GM12892 (cell line): ENCODE results near the gene GPS2.

Source experiments
- DNase-seq: peaks from one replicate; pipeline ENCODE4 v3.0.0; 2011; ENCODE audit not compliant: insufficient read length
- FAIRE-seq: peaks from 2 replicates; lab custom pipeline; 2011; peaks lifted over from hg19 to GRCh38; lab: Jason Lieb, UNC
- POLR2A ChIP-seq: IDR thresholded peaks from 2 replicates; pipeline ENCODE4 v1.6.1; 2011; ENCODE audit warnings: low read depth, low read length, control low read depth
- POLR2AphosphoS5 ChIP-seq: IDR thresholded peaks from 2 replicates; pipeline ENCODE4 v1.6.1; 2011; ENCODE audit warnings: low read depth, low read length, control low read depth
- TAF1 ChIP-seq: IDR thresholded peaks from 2 replicates; pipeline ENCODE4 v1.6.1; 2011; ENCODE audit warnings: low read depth, mild to moderate bottlenecking, control low read depth, low read length, borderline replicate concordance

The GPS2 gene

DNA sequence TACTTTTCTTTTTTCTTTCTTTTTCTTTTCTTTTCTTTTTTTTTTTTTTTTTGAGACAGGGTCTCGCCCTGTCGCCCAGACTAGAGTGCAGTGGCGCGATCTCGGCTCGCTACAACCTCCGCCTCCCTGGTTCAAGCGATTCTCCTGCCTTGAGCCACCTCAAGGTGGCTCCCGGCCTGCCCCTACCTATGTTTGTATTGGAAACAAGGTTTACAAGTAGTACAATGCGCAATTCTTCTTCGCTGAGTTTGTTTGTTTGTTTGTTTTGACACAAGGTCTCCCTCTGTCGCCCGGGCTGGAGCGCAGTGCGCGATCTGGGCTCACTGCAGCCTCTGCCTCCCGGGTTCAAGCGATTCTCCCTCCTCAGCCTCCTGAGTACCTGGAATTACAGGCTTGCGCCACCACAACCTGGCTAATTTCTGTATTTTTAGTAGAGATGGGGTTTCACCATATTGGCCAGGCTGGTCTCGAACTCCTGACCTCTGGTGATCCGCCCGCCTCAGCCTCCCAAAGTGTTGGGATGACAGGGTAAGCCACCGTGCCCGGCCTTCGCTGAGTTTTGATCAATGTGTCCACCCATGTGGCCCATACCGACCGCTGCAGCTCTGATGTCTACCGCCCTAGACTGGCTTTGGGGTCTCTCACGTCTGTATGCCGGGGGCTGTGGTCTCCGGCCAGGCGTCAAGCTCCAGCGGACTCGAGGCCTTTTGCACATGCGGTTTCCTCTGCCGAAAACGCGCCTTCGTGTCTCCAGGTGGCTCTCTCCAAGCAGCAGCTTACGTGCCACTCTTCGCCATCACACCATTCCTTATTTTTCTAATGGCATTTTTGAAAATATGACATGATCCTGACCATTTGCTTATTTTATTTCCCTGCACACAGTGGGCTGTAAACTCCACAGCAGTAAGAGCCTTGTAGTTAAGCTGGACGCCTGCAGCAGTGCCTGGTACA, 19.7 kb downstream of the GPS2 start:
- TF ChIP-seq TAF1 (no peak), POLR2AphosphoS5 (no peak), POLR2A (no peak)
- FAIRE-seq = no peak
- no peak for DNase-seq

DNA sequence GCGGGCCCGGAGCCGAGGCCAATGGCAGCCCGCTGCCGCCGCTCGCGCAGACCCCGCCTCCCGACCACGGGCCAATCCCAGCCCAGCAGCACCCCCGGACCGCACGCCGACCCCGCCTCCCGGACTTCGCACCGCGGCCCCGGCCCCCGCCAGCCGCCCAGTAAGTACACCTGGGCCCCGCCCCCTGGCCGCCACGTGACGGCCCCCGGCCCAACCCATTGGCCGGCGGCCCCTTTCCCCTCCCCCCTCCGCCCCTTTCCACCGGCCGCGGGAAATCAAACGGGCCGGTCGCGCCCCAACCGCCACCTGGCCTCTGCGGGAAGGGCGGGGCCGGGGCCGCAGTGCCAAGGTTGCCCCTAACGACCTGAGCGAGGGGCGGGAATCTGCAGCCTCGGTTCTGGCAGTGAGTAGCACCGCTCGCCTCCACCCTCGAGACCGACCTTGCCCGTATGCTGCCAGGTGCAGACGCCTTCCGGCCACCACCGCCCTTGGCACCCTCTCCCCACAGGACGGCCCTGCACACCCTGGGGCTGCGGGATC, 20.5 kb downstream of the GPS2 start, which contains the start of gene YBX2:
Gene YBX2, minus strand, starts transcription at position 26 of the 540 bp plus-strand sequence. CDS start 139 bp downstream, outside the sequence.
- DNase-seq (peak; percentile 86), FAIRE-seq (peak; percentile 62)
- no peak for TF ChIP-seq POLR2A
- TF ChIP-seq POLR2AphosphoS5 = no peak
- no peak for TF ChIP-seq TAF1

DNA sequence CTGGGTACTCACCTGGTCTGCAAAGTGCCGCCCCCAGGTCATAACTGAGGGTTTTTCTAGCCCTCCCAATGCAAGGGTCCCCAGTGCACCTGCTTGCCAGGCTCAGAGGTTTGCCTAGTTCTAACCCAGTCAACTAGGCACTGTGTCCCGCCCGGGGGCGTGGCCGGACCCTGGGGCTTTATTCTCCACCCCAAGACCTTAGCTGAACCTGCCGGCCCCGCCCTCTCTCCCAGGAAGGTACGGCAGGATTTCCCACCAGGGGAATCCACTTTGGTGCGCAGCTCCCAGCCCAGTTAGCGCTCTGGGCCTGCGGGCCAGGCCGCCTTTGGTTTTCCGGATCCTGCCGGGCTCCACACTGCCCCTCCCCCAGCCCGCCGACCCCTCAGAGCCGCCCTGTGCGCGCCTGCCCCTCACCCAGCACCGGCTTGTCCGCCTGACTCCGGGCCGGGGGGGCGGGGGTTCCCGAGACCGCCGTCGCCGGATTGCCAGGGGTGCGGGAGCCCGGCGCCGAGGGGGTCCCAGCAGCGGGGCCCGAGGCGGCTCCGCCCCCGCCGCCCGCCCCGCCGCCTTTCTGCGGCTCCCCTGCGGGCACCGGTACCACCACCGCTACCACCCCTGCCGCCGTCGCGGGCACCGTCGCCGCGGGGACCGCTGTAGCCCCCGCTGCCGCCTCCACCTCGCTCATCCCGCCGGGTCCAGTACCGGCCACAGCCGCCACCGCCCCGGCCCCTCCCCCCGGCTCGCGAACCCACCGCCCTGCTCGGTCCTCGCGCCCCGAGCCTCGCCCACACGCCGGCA, 21.1 kb downstream of the GPS2 start:
- no peak for TF ChIP-seq POLR2A
- no peak for TF ChIP-seq TAF1
- no peak for TF ChIP-seq POLR2AphosphoS5
- FAIRE-seq = no peak
- no peak for DNase-seq

DNA sequence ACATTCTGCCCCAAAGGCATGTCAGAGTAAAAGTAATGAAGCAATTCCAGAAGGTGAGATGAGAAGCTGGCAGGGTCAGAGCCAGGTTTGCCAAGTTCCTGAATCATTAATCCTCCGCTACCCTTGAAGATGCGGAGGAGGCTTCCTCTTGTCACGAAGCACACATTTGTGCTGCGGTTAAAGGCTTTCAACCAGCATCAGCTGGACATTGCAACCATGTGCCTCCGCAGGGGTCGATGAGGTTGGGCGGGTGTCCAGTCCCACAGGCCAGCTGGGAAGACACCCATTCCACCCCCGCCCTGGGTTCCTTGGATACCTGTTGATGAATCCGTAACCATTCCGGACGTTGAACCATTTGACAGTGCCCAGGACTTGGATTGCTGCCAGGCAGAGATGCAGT, 22.0 kb downstream of the GPS2 start:
- no peak for DNase-seq
- TF ChIP-seq POLR2A (no peak), TAF1 (no peak), POLR2AphosphoS5 (no peak)
- no peak for FAIRE-seq

DNA sequence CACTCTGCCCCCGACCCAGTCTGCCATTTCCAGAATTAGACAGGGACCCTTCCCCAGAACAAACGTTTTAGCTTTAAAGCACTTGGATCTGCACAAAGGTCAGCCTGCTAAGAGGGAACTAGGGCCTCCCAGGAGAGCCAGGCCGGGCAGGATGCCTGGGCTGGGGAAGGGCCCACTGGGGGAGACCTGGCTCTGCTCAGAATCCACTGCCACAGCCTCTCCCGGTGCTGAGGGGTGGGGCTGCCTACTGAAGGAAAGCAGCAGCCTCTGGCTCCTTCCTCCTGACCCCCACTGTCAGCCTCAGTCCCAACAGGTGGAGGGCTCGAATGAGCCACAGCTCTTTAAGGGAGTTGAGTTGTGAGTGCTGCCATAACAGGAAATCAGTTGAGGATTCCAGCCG, 22.4 kb downstream of the GPS2 start:
- FAIRE-seq = no peak
- no peak for DNase-seq
- no peak for TF ChIP-seq TAF1
- no peak for TF ChIP-seq POLR2A

DNA sequence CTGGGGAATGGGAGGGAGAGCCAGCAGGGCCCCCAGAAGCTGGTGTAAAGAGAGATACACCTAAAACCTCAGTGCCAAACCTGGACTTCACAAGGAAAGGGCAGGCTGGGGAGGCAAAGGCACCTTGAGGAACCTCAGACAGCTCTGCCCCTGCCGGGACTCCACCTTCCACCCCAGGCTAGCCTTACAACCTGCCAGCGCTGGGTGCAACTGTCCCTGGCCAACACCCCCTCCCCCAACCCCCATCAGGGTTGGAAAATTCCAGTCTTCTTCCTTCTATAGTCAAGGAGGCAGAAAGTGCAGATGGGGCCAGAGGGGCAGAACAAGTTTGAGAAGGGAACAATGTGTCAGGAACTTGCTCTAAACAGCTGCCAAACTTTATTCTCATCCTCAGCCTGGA, 23.0 kb downstream of the GPS2 start:
- no peak for DNase-seq
- FAIRE-seq = no peak
- TF ChIP-seq TAF1 (no peak), POLR2AphosphoS5 (no peak), POLR2A (no peak)

DNA sequence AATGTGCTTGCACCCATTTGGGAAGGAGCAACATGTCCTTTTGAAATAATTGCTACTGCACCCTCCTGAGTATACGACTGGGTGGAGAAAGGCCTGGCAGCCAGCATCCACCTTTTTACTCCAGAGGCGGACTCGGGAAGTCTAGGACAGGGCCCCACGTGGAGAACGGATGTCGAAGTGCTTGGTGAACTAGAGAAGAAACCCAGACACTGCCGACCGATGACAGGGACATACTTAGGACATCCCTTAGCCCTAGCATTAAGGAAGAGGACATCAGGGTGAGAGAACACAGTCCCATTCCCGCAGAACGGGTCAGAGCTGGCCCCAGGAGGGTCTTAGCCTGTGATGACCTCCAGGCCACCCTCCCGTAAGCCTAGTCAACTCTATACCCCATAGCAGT, 24.5 kb downstream of the GPS2 start:
- FAIRE-seq (no peak), DNase-seq (no peak)
- TF ChIP-seq POLR2AphosphoS5 (no peak), POLR2A (no peak)

DNA sequence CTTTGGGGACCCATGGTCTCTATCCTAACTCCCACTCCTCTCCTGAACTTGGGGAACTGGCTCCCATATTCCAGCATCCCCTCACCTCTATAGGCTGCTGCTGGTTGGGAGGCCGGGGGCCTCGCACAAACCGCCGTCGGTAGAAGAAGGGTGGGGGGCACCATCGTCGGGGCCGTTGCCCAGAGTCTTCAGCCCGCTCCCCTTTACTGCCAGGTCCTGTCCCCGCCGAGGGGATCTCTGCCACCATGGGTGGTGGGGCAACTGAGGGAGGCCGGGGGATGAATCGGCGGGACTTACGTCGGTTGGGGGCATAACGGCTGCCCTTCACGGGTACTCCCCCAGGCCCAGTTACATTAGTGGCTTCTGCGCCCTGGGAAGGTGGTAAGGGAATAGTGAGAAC, 25.0 kb downstream of the GPS2 start:
- no peak for TF ChIP-seq POLR2AphosphoS5
- no peak for TF ChIP-seq POLR2A
- no peak for TF ChIP-seq TAF1
- FAIRE-seq (no peak), DNase-seq (no peak)

DNA sequence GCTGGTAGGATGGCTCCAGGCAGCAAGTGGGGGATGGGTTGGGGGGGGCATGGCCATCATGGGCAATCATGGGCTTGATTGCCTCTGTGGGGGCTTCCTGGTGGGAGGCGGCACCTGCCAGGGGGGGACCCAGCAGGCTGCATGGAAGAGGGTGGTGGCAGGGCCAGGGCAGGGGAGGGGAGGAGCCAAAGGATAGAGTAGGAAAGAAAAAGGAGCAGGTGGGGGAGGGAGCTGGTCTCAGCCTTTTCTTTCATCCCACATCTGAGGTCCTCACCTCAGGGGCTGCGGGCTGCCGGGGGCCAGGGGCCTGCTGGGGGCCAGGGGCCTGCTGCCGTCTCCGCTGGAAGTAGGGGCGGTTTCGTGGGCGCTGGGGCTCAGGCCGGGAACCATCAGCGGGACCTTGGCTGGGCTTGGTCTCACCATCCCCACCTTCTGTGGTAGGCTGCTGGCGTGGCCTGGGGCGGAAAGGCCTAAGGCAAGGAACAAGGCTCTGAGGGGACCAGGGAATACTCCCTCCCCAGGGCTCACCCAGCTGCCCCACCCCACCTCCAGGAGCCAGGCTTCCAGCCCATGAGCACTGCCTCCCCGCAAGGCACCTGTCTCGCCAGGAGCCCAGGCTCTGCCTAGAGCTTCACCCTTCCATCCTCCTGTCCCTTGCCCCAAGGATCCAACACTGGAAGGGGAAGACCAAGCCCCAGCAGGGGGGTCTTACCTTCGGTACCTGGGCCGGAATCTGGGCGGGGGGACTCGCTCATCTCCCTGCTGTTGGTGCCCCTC, 25.7 kb downstream of the GPS2 start:
- TF ChIP-seq TAF1 = no peak
- no peak for TF ChIP-seq POLR2A
- no peak for FAIRE-seq
- no peak for DNase-seq

DNA sequence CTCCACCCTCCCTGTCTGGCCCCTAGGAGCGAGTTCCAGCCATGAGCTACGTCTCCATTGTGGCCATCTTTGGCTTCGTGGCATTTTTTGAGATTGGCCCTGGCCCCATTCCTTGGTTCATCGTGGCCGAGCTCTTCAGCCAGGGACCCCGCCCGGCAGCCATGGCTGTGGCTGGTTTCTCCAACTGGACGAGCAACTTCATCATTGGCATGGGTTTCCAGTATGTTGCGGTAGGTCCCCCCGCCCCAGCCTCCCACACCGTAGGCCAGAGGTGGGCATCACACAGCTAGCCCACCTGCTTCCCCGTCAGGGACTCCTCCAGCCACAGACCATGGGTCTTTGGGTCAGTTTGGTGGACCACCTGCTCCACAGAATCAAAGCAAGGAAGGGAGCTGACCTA, 29.5 kb downstream of the GPS2 start:
- DNase-seq (no peak), FAIRE-seq (no peak)
- TF ChIP-seq POLR2A (no peak), POLR2AphosphoS5 (no peak), TAF1 (no peak)

DNA sequence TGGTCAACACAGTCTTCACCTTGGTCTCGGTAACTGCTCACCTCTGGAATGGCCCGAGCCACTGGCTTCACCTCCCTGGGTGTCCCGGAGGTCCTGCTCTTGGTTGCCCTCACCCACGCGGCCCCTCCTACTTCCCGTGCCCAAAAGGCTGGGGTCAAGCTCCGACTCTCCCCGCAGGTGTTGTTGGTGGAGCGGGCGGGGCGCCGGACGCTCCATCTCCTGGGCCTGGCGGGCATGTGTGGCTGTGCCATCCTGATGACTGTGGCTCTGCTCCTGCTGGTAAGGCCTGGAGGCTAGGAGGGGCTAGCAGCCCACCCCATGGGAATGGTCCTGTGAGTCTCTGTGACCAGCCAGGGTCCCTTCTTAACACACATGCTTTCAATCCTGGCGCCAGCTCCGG, 30.2 kb downstream of the GPS2 start:
- TF ChIP-seq POLR2A = no peak
- TF ChIP-seq TAF1 = no peak
- no peak for DNase-seq
- no peak for FAIRE-seq
